Activated CD4-positive, alpha-beta T cell treated with anti-CD3 and anti-CD28 coated beads, Interleukin-2, Interleukin-4, amounts not matched to agents 100 ng/mL and 50 ng/mL, durations not matched to agents 16 hours and 8 hours (primary cell): ENCODE data around the gene ERG28.

ENCODE experiments used
- DNase-seq: peaks from one replicate; pipeline ENCODE4 v3.0.0-alpha.2; 2020; ENCODE audit warnings: low spot score

Gene ERG28

DNA sequence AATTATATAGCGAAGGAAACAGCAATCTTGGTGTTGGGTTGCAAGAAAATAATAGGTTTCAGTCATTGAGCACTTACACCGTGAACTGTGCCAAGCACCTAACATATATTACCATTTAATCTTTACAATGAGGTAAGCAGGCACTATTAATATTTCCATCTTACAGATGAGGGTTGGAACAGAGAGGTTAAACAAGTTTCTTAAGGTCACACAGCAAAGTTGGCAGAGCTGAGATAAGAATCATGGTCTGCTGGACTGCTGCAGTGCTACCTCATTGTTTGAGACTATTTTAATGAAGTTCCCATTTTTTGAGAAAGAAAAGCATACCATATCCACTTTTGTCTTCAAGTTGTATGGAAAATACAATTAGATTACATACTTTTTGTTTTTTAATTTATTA, 1.7 kb downstream of the ERG28 start:
- DNase-seq, result no peak

DNA sequence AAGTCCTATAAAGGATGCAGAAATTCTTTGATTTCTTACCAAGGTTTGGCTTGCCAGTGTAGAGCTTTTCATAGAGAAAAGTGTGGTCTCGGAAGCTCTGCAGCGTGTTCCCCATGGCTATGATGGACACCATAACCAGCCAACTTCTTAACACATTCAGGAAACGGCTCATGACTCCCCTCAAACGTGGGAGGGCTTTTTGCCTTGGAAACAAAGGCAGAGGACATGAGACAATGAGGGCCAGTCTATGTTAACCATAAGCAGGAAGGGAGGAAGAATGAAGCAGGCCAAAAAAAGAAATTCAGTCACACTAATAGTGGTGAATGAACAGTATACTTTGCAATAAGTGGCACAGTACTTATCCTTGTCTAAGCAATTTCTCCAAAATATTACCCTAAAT, 3.3 kb downstream of the ERG28 start:
- DNase-seq, result no peak

DNA sequence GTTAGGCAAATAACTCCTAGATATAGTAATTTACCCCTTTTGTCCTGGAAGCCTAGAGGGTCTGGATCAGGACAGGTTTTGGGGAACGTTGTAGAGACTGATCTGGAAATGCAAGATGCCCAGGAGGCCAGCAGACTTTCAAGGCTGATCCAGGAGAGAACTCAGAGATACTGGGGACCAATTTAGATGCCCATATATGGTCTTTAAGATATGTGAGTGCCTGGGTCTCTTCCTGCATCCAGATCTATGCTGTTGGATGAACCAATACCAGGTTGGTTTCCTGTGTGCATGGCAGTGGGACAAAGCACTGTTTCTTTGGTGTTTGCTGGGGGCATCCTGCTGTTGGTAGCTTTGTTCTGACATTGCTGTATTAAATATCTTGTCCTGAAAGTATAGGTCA, 5.4 kb downstream of the ERG28 start:
- no peak for DNase-seq

DNA sequence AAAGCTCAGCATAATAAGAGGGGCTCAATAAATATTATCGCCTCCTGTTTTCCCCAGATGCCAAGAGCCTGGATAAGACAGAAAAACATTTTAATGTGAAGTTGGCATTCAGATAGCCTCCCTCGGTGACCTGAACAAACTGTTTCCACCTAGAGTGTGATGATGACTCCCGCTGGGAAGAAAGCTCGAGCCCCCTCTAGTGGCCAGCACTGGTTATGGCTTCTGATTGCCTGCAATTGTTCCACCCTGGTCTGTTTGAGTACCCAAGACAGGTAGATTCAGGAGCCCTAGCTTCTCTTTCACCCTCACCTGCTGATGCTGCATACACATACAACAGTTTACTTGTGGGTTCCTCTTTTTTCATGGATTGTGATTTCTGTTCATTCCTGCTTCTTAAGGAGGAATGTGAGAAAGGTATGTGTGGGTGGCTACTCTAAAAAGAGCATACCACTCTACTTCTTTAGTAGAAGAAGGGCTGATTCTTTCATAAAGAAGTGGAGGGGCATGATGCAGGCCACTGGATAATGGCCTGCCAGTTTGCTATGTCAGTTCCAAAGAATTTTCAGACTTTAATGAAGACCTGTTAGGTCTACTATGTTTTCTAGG, 6.4 kb downstream of the ERG28 start:
- DNase-seq, result peak; percentile 84

DNA sequence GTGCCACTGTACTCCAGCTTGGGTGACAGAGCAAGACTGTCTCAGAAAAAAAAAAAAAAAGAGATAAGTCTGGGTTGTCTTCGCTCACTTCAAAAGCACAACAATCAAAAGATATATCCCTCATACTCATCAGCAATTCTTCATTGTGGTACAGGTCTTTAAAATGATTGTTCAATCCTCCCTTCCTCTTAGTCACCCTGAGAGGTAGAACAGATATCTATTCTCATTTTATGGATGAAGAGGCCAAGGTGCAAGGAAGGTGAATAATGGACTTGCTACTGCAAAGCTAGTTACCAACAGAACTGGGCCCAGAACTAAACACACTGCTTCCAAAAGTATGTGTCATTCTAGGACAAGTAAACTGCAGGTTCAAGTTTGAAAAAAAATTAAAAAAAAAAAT, 7.1 kb downstream of the ERG28 start:
- no peak for DNase-seq

DNA sequence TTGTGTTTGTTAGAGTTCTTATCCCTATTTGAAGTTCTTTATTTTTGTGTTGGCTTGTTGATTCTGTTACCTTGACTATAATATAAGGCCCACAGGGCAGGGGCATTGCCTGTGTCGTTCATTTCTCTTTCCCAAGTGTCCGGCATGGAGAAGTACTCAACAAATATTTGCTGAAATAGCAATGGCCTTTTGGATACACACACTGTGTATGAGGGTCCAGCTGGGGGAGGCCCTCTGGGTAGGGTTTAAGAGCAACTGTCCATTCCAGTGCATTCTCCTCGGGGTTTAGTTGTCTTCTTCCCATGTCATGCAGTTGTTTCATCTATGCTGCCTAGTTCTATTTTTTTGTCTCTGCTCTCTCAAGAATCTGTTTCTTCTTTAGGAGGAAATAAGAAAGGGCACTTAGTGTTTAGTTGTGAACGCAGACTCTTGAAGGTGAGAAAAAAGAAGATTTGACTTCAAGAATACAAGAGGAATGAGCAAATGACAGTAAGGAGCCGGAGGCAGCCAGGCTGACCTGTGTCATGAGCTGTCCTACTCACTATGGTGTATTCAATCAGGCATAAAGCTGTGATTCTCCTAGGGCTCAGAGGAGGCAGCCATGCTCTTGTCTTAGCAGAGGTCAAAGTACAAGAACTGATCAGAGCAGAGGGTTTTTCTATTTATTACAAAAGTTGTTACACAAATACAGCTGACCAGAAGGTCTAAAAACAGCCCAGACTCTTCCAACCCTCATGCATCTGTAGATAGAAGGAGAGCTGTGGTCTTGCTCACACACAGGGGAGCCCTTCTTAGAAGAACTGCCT, 10.2 kb downstream of the ERG28 start:
- no peak for DNase-seq

DNA sequence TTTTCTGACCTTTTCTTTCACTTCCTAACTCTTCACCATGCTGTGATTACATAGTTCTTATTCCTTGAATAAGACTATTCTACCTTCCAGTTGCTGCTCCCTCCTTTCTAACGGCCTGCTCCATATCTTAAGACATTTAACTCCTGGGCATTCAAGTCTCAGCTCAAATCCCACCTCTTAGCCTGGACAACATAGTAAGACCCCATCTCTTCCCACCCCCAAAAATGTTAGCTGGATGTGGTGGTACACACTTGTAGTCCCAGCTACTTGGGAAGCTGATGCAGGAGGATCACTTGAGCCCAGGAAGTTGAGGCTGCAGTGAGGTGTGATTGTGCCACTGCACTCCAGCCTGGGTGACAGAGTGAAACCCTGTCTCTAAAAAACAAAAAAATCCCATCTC, 10.9 kb downstream of the ERG28 start:
- DNase-seq, result no peak

DNA sequence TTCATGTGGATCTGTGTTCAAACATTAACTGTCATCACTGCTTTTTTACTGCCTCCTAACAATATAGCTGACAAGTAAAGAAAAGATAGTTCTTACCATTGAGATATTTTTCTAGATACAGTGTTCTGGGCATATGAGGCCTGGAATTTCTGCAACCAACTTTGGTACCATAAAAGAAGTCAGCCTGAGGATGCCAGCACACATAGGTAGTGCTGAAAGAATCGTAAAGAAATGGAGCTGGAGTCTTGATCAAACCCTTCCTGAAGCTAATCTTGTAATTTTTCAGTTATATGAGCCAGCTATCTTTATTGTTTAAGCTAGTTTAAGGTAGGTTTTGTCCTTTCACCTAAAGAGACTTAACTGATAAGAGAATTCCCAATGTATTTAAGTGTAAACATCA, 11.3 kb downstream of the ERG28 start:
- DNase-seq, result no peak

DNA sequence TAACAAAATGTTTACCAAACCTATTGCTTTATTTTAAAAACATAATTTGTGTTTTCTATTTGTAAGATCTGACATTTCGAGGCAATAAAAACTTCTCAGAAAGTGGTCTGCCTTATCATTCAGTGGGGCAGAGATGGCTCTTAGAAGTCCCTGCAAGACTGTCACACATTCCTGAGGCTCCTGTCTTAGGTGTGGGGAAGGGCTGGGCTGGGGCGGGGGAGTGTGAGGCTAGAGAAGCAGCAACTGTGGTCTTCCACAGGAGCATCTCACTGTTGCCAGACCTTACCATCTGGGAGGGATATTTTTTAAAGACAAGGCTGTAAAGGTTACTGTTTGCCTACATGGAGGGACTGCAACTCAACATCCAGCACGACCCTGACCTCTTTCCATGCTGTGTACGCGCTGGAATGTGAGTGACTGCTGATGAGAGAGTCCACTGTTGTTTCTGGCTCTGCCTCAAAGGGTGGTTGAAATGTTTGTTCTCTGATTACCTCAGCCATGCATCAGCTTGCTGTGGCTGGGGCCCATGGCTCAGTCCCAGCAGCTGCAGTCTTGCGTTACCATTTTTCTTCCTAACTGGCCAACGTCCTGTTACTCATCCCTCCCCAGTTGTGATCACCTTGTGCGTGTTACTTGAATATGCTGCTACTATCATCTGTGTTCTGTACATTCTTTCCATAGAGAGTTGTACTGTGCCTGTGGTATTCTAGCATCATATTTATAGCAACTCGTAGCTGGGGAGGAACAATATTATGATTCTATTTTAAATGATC, 12.4 kb downstream of the ERG28 start:
- DNase-seq, result no peak

DNA sequence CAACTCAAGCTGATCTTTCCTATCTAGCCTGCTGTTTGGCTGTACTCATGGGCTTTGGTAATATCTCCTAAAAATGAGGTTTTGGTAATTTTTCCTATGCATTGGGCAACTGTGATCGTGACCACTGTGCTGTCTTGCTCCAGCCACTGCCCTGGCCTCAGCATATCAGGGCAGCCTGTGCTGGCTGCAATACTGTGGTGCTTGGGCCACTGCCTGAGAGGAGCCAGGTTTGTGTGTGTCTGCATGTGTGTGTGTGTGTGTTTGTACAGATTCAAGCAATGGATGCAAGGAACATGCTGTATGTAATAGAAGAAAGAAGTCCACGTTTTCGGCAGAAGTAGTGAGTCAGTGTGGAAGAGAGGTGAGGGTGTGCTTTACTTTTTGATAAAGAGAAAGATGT, 13.0 kb downstream of the ERG28 start:
- no peak for DNase-seq

DNA sequence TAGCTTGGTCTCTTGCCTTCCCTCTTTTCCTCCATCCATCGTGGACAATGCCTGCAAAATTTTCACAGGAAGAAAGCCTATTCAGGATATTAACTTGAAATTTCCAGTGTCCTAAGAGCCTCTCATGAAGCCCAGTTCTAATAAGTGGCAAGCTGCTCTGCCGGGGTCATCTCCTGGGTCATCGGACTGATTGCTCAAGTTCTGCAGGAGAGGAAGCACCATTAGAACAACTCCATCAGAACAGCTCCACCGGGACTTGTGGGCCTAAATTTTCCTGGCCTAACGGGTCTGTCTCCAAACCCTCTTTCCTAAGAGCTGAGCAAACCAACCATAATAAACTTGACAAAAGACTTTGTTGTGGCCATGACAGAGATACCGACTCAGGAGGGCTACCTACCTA, 13.9 kb downstream of the ERG28 start:
- DNase-seq, result no peak

DNA sequence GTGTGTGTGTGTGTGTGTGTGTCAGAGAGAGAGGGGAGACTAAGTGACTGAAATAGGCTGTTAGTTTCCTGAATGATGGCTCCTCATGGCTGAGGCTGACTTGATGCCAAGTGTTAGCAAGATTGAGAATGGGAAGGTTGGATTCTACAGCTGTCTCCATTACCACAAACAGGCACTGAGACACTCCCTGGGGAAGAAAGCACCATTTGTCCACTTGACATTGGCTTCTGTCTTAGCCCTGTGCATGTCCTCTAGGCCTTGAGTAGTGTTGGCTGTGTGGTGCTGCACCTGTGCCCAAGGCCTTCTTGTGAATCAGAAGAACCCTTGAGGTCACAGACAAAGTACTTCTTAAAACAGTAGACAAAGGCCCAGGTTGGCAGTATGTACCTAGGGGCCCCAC, 15.6 kb downstream of the ERG28 start:
- DNase-seq, result no peak

DNA sequence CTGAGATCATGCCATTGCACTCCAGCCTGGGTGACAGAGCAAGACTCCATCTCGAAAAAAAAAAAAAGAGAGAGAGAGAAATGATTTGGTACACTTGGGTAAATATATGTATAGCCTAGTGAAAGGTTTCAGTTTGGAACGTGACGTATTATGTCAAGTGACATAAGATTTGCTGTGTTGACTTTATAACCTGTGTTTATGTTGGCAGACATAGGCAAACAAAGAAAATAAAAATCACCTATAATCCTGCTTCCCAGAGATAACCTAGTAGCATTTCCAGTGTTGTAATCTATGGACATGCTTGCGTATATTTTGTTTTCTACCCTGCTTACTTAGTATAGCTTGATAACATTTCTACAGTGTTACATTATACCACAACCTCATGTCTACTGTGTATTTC, 16.7 kb downstream of the ERG28 start:
- DNase-seq, result no peak

DNA sequence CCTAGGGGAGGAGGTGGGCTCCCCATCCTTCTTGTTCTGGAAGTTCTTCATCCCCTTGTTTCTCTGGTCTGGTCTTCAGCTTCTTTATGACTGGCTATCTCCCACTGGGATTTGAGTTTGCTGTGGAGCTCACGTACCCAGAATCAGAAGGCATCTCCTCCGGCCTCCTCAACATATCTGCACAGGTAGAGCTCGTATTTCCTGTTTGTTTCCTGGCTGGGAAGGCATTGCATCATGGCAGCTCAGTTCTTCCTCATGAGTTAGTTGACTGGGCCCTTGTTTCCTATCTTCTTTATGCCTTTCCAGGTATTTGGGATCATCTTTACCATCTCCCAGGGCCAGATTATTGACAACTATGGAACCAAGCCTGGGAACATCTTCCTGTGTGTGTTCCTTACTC, 19.8 kb downstream of the ERG28 start:
- no peak for DNase-seq

DNA sequence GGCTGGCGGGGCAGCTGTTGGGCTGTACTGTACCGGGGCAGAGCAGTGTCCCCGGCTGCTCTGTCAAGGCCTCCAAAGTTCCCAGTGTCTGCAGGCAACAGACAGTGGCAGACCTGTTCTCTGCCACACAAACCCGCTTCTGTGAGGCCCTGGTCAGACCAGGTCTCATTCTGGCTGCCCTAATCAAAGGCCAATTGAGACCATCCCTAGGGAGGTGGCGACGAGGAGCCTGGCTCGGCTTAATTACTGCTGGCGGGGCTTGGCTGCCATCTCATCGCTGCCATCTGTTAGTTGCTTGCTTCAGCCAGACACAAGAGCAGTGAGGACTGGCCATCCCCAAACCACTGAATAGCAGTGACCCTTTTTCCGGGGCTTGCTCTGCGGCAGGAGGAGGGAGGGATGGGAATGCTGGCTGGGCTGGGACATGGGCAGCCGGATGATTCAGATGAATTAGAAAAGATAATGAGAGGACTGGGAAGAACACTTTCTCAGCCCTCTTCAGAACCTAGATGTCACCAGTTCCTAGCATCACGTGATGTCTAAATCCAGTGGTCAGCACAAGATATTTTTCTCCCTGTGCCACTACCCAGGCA, 24.5 kb downstream of the ERG28 start:
- DNase-seq, result no peak

DNA sequence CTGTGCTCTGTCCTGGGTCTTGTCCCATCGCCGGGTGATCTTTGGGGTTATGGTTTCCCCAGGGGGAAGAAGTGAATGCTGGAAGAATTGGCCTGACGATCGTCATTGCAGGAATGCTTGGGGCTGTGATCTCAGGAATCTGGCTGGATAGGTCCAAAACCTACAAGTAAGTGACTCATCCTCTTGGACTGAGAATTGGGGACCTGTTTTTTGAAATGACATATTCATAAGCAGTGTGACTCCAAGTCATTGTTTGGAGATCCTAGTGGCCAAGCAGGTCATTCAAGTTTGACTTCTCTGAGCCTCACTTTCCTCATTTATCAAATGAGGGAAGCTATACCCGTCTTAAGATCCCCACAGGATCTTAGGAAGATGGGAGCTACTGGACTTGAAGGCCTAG, 25.8 kb downstream of the ERG28 start:
- DNase-seq, result no peak

DNA sequence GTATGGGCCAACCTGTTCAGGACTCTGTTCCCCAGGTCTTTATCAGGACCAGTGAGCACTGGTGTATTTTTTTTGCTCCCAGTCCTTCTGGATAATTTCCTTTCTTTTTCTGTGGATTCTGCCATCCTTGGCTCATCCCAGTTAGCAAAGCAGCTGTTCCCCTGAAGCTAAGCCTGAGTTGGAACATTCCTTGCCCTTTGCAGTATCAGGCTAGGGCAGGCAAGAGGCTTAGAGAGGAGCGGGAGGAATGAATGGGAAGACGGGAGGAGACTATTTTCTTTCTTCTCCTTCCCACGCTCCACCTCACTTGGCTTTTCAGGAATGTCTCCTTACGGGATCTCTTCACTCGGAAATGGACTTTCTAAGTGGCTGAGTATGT, 29.2 kb downstream of the ERG28 start:
- no peak for DNase-seq

DNA sequence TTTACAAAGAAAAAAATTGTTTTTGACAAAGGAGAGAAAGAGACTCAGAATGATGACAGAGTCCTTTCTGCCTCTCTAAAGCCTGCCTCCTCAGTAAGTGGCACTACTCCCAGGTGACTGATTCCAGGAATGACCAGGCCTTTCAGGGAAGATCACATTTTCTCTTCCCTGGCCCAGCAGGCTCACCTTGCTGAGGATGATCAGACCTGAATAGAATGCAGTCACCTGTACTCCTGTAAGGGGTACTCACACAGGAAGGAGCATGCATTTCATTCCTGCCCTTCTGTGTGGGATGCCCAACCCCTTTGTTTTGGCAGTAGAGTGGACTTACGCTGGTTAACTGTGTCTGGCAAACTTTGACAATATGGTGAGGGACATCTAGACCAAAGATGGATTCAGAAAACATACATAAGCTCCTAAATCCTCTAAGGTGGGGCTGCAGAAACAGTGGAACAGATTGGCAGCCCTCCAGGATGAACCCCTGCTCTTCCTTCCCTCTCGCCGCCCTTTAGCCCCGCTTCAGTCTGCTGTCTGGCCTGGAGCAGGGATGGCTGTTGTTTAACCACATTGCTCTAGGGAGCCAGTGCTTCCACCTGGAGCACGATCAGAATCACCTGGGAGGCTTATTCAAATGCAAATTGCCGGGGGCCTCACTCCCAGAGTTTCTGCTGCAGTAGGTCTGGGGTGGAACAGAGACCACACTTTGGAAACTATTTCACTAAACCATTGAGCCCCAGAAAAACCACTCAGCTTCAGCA, 29.8 kb downstream of the ERG28 start:
- no peak for DNase-seq

DNA sequence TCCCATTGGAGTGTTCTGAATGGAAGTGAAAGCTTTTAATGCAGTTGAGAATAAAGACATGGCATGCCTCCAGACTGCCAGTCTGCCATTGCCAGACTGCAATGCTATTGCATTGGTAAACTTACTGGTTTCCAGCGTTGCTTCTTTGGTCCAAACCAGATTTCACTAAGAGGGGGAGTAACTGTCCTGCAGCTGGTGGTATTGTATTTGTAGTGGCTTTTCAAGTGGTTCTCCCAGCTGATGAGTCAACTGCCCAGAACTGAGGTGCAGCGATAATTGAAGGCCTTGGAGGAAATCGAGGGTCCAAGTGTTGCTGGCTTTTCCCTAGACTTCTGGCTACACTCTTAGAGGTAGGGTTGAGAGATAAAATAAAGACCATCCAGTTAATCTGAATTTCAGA, 31.9 kb downstream of the ERG28 start:
- no peak for DNase-seq

DNA sequence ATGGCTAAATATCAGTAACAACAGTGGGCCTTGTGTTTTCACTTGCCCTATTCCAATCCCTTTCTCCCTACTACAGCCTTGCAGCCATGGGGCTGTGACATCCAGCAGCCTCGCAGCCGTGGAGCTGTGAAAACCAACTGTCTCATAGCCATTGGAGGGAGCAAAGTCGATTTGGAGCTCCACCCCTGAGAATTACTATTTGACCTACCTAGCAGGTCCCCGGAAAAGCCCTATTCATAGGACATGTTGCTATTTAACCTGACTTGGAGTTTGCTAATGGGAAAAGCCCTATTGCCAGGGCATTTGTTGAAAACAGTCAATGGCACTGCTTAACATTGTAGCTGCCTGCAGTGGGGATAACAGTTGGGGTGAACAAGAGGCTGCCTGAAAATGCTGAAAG, 33.3 kb downstream of the ERG28 start:
- DNase-seq, result no peak

DNA sequence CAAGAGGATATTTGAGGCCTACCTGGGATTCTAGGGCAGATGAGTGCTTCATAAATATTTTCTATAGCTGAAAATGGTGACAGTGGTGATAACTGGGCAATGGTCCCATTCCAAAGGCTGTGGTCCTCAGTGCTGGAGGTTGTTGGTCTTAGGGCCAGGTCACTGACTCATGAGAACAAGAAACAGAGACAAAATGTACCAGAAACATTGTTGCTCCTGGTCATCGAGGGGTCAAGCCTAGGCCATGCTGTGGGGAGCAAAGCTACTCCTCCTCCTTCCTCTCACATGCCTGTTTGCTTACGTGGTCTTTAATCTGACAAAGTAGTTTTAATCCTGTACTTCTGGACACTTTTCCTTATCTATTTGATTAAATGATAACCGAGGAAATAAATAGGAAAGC, 33.8 kb downstream of the ERG28 start:
- DNase-seq, result no peak

DNA sequence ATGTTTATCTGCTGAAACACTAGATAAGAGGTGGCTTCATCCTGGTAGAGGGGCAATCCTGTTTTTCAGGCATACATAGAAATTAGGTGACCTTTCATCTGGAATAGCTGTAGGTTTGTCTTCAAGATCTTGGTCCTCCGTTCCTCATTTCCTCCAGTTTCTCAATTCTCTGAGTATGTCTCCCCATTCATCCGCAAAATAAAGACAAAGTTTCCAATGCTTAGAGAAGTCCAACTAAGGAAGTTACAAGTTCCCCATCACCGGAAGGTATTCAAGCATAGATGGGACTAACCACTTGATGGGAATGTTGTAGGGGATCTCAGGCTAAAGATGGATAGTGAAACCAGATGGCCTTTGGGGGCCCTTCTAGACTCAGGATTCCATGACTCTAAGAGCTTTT, 34.3 kb downstream of the ERG28 start:
- DNase-seq, result no peak
